HepG2 (cell line): ENCODE data around the gene RNF123. TPM values are rescaled to one million over a fixed set of nuclear protein-coding genes. Genes with fewer than 3 reads are reported as not detected.
A peak's percentile ranks its signal among the peaks of the same experiment; 100 is the strongest.

Source experiments
- ATAC-seq: fragments of 200-7000 bp; cut with Tn5 transposase; 3 replicates; pipeline ENCODE4 v1.9.1; 2020; ENCODE audit warnings: mild to moderate bottlenecking, moderate library complexity
- BruUV-seq: library from RNA; stranded (reverse); fragments of 400-500 nt; replicated peaks from 2 replicates; lab custom pipeline; 2021; lab: Mats Ljungman, UMichigan
- CTCF ChIA-PET: fragments of 300-600 bp; formaldehyde crosslinking; extraction: SDS; loops from one replicate; lab custom pipeline; 2021; ENCODE audit warnings: low total read pairs, inconsistent platforms, low intra/inter-chr PET ratio; lab: Yijun Ruan, JAX
- POLR2A ChIA-PET: fragments of 350-600 bp; sonication (Branson Sonifier 250); formaldehyde crosslinking; loops from one replicate; lab custom pipeline; 2020; ENCODE audit warnings: antibody characterized with exemption, inconsistent platforms; lab: Yijun Ruan, JAX
- DNase-seq: peaks from one replicate; pipeline ENCODE4 v3.0.0-alpha.2; 2015; ENCODE audit warnings: low spot score
- FAIRE-seq: peaks from 3 replicates; lab custom pipeline; 2011; peaks lifted over from hg19 to GRCh38; lab: Jason Lieb, UNC
- H2AFZ ChIP-seq: one replicate; pipeline ENCODE4 v1.6.1; 2011; ENCODE audit warnings: low read length, inconsistent platforms
- H3K27ac ChIP-seq: fragments of 300-600 bp; 3 replicates; pipeline ENCODE4 v1.8.0; 2011; ENCODE audit warnings: mixed run types, mild to moderate bottlenecking, mixed read lengths, low read length, inconsistent platforms; ENCODE audit not compliant: insufficient read depth; ENCODE audit errors: extremely low read length
- H3K27me3 ChIP-seq, 2 experiments: fragments of 200-600 bp in 1 of 2; 2 replicates in 1 of 2; 3 replicates in 1 of 2; pipeline versions ENCODE4 v1.6.0 to v1.8.0; 2011; ENCODE audit warnings: low read length in 2 of 2, mild to moderate bottlenecking in 2 of 2, moderate library complexity in 2 of 2, inconsistent platforms in 1 of 2; ENCODE audit not compliant: insufficient read depth in 2 of 2, control insufficient read depth in 1 of 2
- H3K36me3 ChIP-seq, 2 experiments: fragments of 200-600 bp in 1 of 2; replicated peaks in 1 of 2; 2 replicates in 1 of 2; 3 replicates in 1 of 2; pipeline versions ENCODE4 v1.5.1 to v1.8.0; 2011; ENCODE audit warnings: low read length in 2 of 2, inconsistent platforms in 1 of 2; ENCODE audit not compliant: insufficient read depth in 2 of 2, control insufficient read depth in 1 of 2
- H3K4me1 ChIP-seq: 2 replicates; pipeline ENCODE4 v1.5.1; 2012; ENCODE audit warnings: low read length, inconsistent platforms; ENCODE audit not compliant: insufficient read depth
- H3K4me2 ChIP-seq: 2 replicates; pipeline ENCODE4 v1.6.0; 2011; ENCODE audit warnings: low read depth, low read length, inconsistent platforms
- H3K4me3 ChIP-seq, 3 experiments: fragments of 200-600 bp in 1 of 3; sonication (generic), shearing (Covaris generic) in 1 of 3; replicated peaks in 1 of 3; 2 replicates each; pipeline ENCODE4 v1.5.1; 2011 to 2016; ENCODE audit warnings: low read length in 3 of 3, inconsistent platforms in 2 of 3, low read depth in 2 of 3, mild to moderate bottlenecking in 2 of 3, control low read depth in 1 of 3, mixed read lengths in 1 of 3; ENCODE audit not compliant: insufficient read depth in 1 of 3
- H3K79me2 ChIP-seq: one replicate; pipeline ENCODE4 v1.6.1; 2011; ENCODE audit warnings: low read length, inconsistent platforms; ENCODE audit not compliant: insufficient read depth
- H3K9ac ChIP-seq: 2 replicates; pipeline ENCODE4 v1.6.0; 2011; ENCODE audit warnings: mild to moderate bottlenecking, low read depth, low read length, inconsistent platforms; ENCODE audit not compliant: insufficient read depth
- H3K9me3 ChIP-seq: 2 replicates; pipeline ENCODE4 v1.5.1; 2012; ENCODE audit warnings: mild to moderate bottlenecking, low read length
- H4K20me1 ChIP-seq: 2 replicates; pipeline ENCODE4 v1.6.0; 2011; ENCODE audit warnings: inconsistent platforms, mild to moderate bottlenecking, low read length, moderate library complexity; ENCODE audit not compliant: insufficient read depth
- ATRX ChIP-seq: sonication (generic); formaldehyde crosslinking; IDR thresholded peaks from 2 replicates; pipeline ENCODE4 v1.4.0; 2020; ENCODE audit warnings: missing genetic modification reagents, borderline replicate concordance
- DNMT1 ChIP-seq: sonication (generic); formaldehyde crosslinking; IDR thresholded peaks from 2 replicates; pipeline ENCODE4 v1.5.1; 2020; ENCODE audit warnings: mild to moderate bottlenecking, missing genetic modification reagents
- FOSL1 ChIP-seq: sonication (generic); formaldehyde crosslinking; IDR thresholded peaks from 2 replicates; pipeline ENCODE4 v1.9.0; 2021; ENCODE audit warnings: missing genetic modification reagents, borderline replicate concordance
- FOXJ3 ChIP-seq: sonication (generic); formaldehyde crosslinking; IDR thresholded peaks from 2 replicates; pipeline ENCODE4 v1.4.0; 2020; ENCODE audit warnings: missing genetic modification reagents, mild to moderate bottlenecking, borderline replicate concordance
- HNRNPH1 ChIP-seq: fragments of 200-400 bp; formaldehyde crosslinking; optimal IDR thresholded peaks from 2 replicates; pipeline ENCODE3; 2017; ENCODE audit warnings: mild to moderate bottlenecking, low read depth, low read length
- MAF1 ChIP-seq: sonication (generic); formaldehyde crosslinking; IDR thresholded peaks from 2 replicates; pipeline ENCODE4 v1.5.0; 2020; ENCODE audit warnings: missing genetic modification reagents, borderline replicate concordance
- POLR2G ChIP-seq: fragments of 200-400 bp; formaldehyde crosslinking; IDR thresholded peaks from 2 replicates; pipeline ENCODE4 v1.6.1; 2018; ENCODE audit warnings: mild to moderate bottlenecking, low read depth, low read length, moderate library complexity
- RAD51 ChIP-seq: fragments of 450-650 bp; IDR thresholded peaks from 2 replicates; pipeline ENCODE4 v1.6.1; 2016; ENCODE audit warnings: borderline replicate concordance
- RELA ChIP-seq: sonication (generic); formaldehyde crosslinking; IDR thresholded peaks from 2 replicates; pipeline ENCODE4 v1.4.0; 2020; ENCODE audit warnings: missing genetic modification reagents
- RFX5 ChIP-seq: IDR thresholded peaks from 2 replicates; pipeline ENCODE4 v1.6.1; 2011; ENCODE audit warnings: low read depth, low read length, improper control_type of control experiment
- RXRB ChIP-seq: IDR thresholded peaks from 2 replicates; pipeline ENCODE4 v1.6.1; 2016; ENCODE audit warnings: borderline replicate concordance, missing genetic modification reagents, missing compliant biosample characterization
- SSRP1 ChIP-seq: IDR thresholded peaks from 2 replicates; pipeline ENCODE4 v1.6.1; 2016; ENCODE audit warnings: control low read depth
- ZBTB34 ChIP-seq: sonication (generic); formaldehyde crosslinking; IDR thresholded peaks from 2 replicates; pipeline ENCODE4 v1.8.0; 2022; ENCODE audit warnings: mild to moderate bottlenecking, missing genetic modification reagents
- ZFYVE20 ChIP-seq: sonication (generic); formaldehyde crosslinking; IDR thresholded peaks from 2 replicates; pipeline ENCODE4 v1.8.0; 2023; ENCODE audit warnings: low read depth, mild to moderate bottlenecking, moderate library complexity, missing genetic modification reagents, borderline replicate concordance
- ZNF563 ChIP-seq: sonication (generic); formaldehyde crosslinking; IDR thresholded peaks from 2 replicates; pipeline ENCODE4 v1.8.0; 2022; ENCODE audit warnings: mild to moderate bottlenecking, moderate library complexity, missing genetic modification reagents
- ZNF770 ChIP-seq: sonication (generic); formaldehyde crosslinking; IDR thresholded peaks from 2 replicates; pipeline ENCODE4 v1.5.0; 2020; ENCODE audit warnings: mild to moderate bottlenecking, missing genetic modification reagents
- ZSCAN21 ChIP-seq: sonication (generic); formaldehyde crosslinking; IDR thresholded peaks from 2 replicates; pipeline ENCODE4 v1.8.0; 2022; ENCODE audit warnings: mild to moderate bottlenecking, missing genetic modification reagents, moderate library complexity, borderline replicate concordance
- WGBS: methylation state at CpG from one replicate; pipeline ENCODE4 v1.1.6; 2017; ENCODE audit warnings: low lambda C conversion rate; 5-methylcytosine and 5-hydroxymethylcytosine counted together
- in situ Hi-C: cut with HindIII; loops from 2 replicates; pipeline ENCODE4 v1.10.0; 2017; ENCODE audit warnings: low pct_unique_long_range_greater_than_20kb; ENCODE audit not compliant: extremely low pct_ligation_motif_present
- intact Hi-C: fragments of 100-400 bp; cut with micrococcal nuclease; formaldehyde crosslinking; loops from one replicate; pipeline ENCODE4 v1.10.0; 2022; ENCODE audit not compliant: unreplicated experiment
- polyA plus RNA-seq, 8 experiments: library from polyadenylated mRNA; depleted of rRNA in 3 of 8; stranded (reverse) in 7 of 8; unstranded in 1 of 8; fragments of >200 nt; fragmentation: Illumina TruSeq in 4 of 8; extraction: Trizol in 4 of 8; gene quantifications; 2 replicates each; pipeline versions ENCODE4 v1.2.1 to v1.2.3, GENCODE V29; 2011 to 2016; ENCODE audit warnings: low read depth in 4 of 8, missing spikeins in 1 of 8, mixed read lengths in 1 of 8; ENCODE audit not compliant: insufficient read depth in 1 of 8
- total RNA-seq, 5 experiments: library from RNA; depleted of rRNA; stranded (reverse); fragments of >200 nt; fragmentation: Illumina TruSeq; extraction: Trizol; gene quantifications; 2 replicates each; pipeline ENCODE4 v1.2.3, GENCODE V29; 2016; ENCODE audit warnings: low read depth in 1 of 5

Gene RNF123
- total and polyA plus RNA-seq, 2 of the 13 experiments (the other 11 are each of a cell fraction or from before 2014, with no cell fraction given) = 29.9 to 82.2 TPM

GRCh38 chr3:49722896-49723295 lies 33.5 kb downstream of the RNF123 start:
- Histone ChIP-seq H3K4me3 (peak overlapping the region; percentile 80 to 100 (median 97); a peak in 5 of 6 replicates), H2AFZ (no peak overlapping the region), H4K20me1 (no peaks in the 10 kb centered on the region), H3K9ac (peak overlapping the region; percentile 95), H3K4me1 (peaks cover 21% of the 10 kb centered on the region), H3K27ac (peak overlapping the region; percentile 87), H3K4me2 (peak overlapping the region; percentile 88), H3K9me3 (no peaks in the 10 kb centered on the region), H3K36me3 (peaks cover 17 to 36% of the 10 kb centered on the region in 2 experiments), H3K27me3 (no peaks in the 10 kb centered on the region), H3K79me2 (peaks cover 13% of the 10 kb centered on the region)
- FAIRE-seq = no peak
- 80% methylated on average over 6 of the region's 8 CpGs for WGBS
- ChIA-PET CTCF (no interaction called here), POLR2A (no interaction called here)
- BruUV-seq = no TSS peak
- TF ChIP-seq POLR2G (0 out of 2 replicates have a peak, but pooled peaks have one; percentile 19), SSRP1 (0 out of 2 replicates have a peak, but pooled peaks have one; percentile 9), ZNF770 (CRISPR knock-in tag) (no peak)
- in situ Hi-C loops = no loop called here
- no peak for ATAC-seq
- intact Hi-C loops = no loop called here
- DNase-seq = no peak

- no TSS peak for BruUV-seq
- WGBS = 0% methylated on average over 2 of the region's 20 CpGs
- Histone ChIP-seq H3K27ac (peak overlapping the region; percentile 87), H3K4me1 (peaks cover 21% of the 10 kb centered on the region), H3K4me2 (peak overlapping the region; percentile 88), H3K9ac (peak overlapping the region; percentile 95), H3K4me3 (peak overlapping the region; percentile 80 to 100 (median 97); a peak in 5 of 6 replicates), H3K27me3 (no peaks in the 10 kb centered on the region), H3K79me2 (peaks cover 13% of the 10 kb centered on the region), H4K20me1 (no peaks in the 10 kb centered on the region), H3K36me3 (peaks cover 19 to 40% of the 10 kb centered on the region in 2 experiments), H3K9me3 (no peaks in the 10 kb centered on the region), H2AFZ (no peak overlapping the region)
- in situ Hi-C loops = no loop called here
- ChIA-PET CTCF (no interaction called here), POLR2A (interaction anchor here (0.8 kb wide), 1 partner anchor 85 kb away, joined by 3 read pairs; no protein-coding TSS in a partner anchor)
- no peak for FAIRE-seq
- peak; percentile 34 for ATAC-seq
- DNase-seq = peak; percentile 40
- intact Hi-C loops = no loop called here
- no peak for TF ChIP-seq ZFYVE20 (CRISPR knock-in tag)
- TF ChIP-seq ZBTB34 (CRISPR knock-in tag) = peak; percentile 41; the same call in 1 of the 2 replicates
- TF ChIP-seq ATRX = no peak
- no peak for TF ChIP-seq RELA (CRISPR knock-in tag)
- TF ChIP-seq ZSCAN21 (CRISPR knock-in tag) = no peak
- no peak for TF ChIP-seq DNMT1
- TF ChIP-seq RAD51 = peak; percentile 75; the same call in 1 of the 2 replicates
- no peak for TF ChIP-seq RXRB (CRISPR knock-in tag)
- TF ChIP-seq FOSL1 (CRISPR knock-in tag) = no peak
- no peak for TF ChIP-seq FOXJ3 (CRISPR knock-in tag)
- TF ChIP-seq MAF1 (CRISPR knock-in tag) = no peak
- no peak for TF ChIP-seq HNRNPH1
- TF ChIP-seq ZNF563 (CRISPR knock-in tag) = no peak
- TF ChIP-seq RFX5 = no peak
Observed at GRCh38 chr3:49723296-49723627, 33.9 kb downstream of the RNF123 start.
